GM23248 (cell line): Measurements from ENCODE around the gene GBP3. TPM values are rescaled to one million over a fixed set of nuclear protein-coding genes. Genes with fewer than 3 reads are reported as not detected.
"Not testable (repeated sequence)": the region's sequence is repeated elsewhere in the genome, so short reads cannot be mapped to it uniquely, and the experiment has no call there.

ENCODE experiments used
- DNase-seq: peaks from one replicate; pipeline ENCODE4 v3.0.0-alpha.2; 2015
- H2AFZ ChIP-seq: fragments of 200-600 bp; sonication (generic); 2 replicates; pipeline ENCODE4 v1.6.1; 2016; ENCODE audit warnings: antibody characterized with exemption
- H3F3A ChIP-seq: fragments of 200-600 bp; sonication (generic); 2 replicates; pipeline ENCODE4 v1.6.1; 2016; ENCODE audit warnings: mild to moderate bottlenecking, antibody characterized with exemption, mixed run types; ENCODE audit not compliant: insufficient read depth
- H3K27ac ChIP-seq: fragments of 200-600 bp; sonication (generic); 2 replicates; pipeline ENCODE4 v1.5.1; 2016; ENCODE audit warnings: mild to moderate bottlenecking
- H3K27me3 ChIP-seq: fragments of 200-600 bp; sonication (generic); replicated peaks from 2 replicates; pipeline ENCODE4 v1.6.1; 2016; ENCODE audit warnings: mild to moderate bottlenecking; ENCODE audit not compliant: insufficient read depth
- H3K36me3 ChIP-seq: fragments of 200-600 bp; sonication (generic); 2 replicates; pipeline ENCODE4 v1.6.1; 2016; ENCODE audit warnings: low read depth, mild to moderate bottlenecking
- H3K4me1 ChIP-seq: fragments of 200-600 bp; sonication (generic); 2 replicates; pipeline ENCODE4 v1.6.1; 2016; ENCODE audit warnings: mild to moderate bottlenecking; ENCODE audit not compliant: insufficient read depth
- H3K4me2 ChIP-seq: fragments of 200-600 bp; sonication (generic); one replicate; pipeline ENCODE4 v1.6.1; 2016; ENCODE audit warnings: mild to moderate bottlenecking; ENCODE audit not compliant: unreplicated experiment
- H3K4me3 ChIP-seq: fragments of 200-600 bp; sonication (generic); 2 replicates; pipeline ENCODE4 v1.5.1; 2016; ENCODE audit warnings: mild to moderate bottlenecking
- H3K79me2 ChIP-seq: fragments of 200-600 bp; sonication (generic); 2 replicates; pipeline ENCODE4 v1.6.1; 2016; ENCODE audit warnings: mild to moderate bottlenecking; ENCODE audit not compliant: insufficient read depth
- H3K9ac ChIP-seq: fragments of 200-600 bp; sonication (generic); 2 replicates; pipeline ENCODE4 v1.6.1; 2016; ENCODE audit warnings: mild to moderate bottlenecking
- H3K9me2 ChIP-seq: fragments of 200-600 bp; sonication (generic); 2 replicates; pipeline ENCODE4 v1.6.1; 2016; ENCODE audit warnings: mixed run types, mild to moderate bottlenecking, moderate library complexity; ENCODE audit not compliant: insufficient read depth
- H3K9me3 ChIP-seq: fragments of 200-600 bp; sonication (generic); one replicate; pipeline ENCODE4 v1.6.1; 2017; ENCODE audit warnings: low read depth
- H4K20me1 ChIP-seq: fragments of 200-600 bp; sonication (generic); 2 replicates; pipeline ENCODE4 v1.6.0; 2016; ENCODE audit not compliant: insufficient read depth
- EZH2 ChIP-seq: fragments of 200-600 bp; sonication (generic); IDR thresholded peaks from 2 replicates; pipeline ENCODE4 v1.6.1; 2018; ENCODE audit warnings: antibody characterized with exemption, mild to moderate bottlenecking; ENCODE audit not compliant: insufficient read depth, poor library complexity, severe bottlenecking
- EZH2phosphoT487 ChIP-seq: fragments of 200-600 bp; sonication (generic); IDR thresholded peaks from 2 replicates; pipeline ENCODE4 v1.6.1; 2018; ENCODE audit warnings: antibody characterized with exemption, moderate library complexity, mild to moderate bottlenecking, low read depth; ENCODE audit not compliant: insufficient read depth
- WGBS, 2 experiments: methylation state at CpG; one replicate each; pipeline ENCODE4 v1.1.6; 2015 to 2017; ENCODE audit warnings: low lambda C conversion rate in 2 of 2, low coverage in 1 of 2; ENCODE audit errors: missing lambda C conversion rate in 2 of 2; 5-methylcytosine and 5-hydroxymethylcytosine counted together
- in situ Hi-C: fragments of 300-500 bp; cut with MboI; formaldehyde crosslinking; loops from 2 replicates; pipeline ENCODE4 v1.15.0; 2020
- polyA plus RNA-seq: library from polyadenylated mRNA; unstranded; fragments of >200 nt; fragmentation: Nextera tagmentation; extraction: Ambion mirVana; gene quantifications from 2 replicates; pipeline ENCODE4 v1.2.1, GENCODE V29; 2016
- total RNA-seq: library from RNA; depleted of rRNA; stranded (reverse); fragments of >200 nt; shearing (Covaris generic); gene quantifications from 2 replicates; pipeline ENCODE4 v1.2.3, GENCODE V29; 2014

The GBP3 gene
- total and polyA plus RNA-seq, 2 experiments from 2014 or later = 33.1 to 59.9 TPM

DNA sequence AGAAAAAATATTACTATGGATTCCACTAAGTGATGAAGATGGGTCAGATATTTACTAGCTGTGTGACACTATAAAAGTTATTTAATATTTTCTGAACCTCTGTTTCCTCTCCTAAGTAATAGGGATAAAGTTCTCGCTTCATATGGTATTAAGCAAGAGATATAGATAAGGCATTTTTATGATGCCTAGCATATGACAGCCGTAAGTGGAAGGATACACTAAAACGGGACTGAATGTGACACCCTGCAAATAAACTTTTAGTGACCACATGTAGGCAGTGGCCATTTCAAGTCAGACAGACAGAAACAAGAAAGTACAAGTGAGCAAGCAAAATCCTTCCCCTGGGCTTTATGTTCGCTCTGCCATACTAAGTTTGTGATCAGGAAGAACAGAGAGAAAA is 14.2 kb downstream of the GBP3 start:
- Histone ChIP-seq H3K4me1 (no peaks in the 10 kb centered on the region), H3K36me3 (peaks cover 71% of the 10 kb centered on the region), H3K27ac (no peak overlapping the region), H4K20me1 (no peaks in the 10 kb centered on the region), H3K9me2 (no peaks in the 10 kb centered on the region), H2AFZ (no peak overlapping the region), H3K79me2 (no peaks in the 10 kb centered on the region), H3K9me3 (no peaks in the 10 kb centered on the region), H3K27me3 (no peaks in the 10 kb centered on the region), H3K9ac (no peak overlapping the region), H3K4me3 (no peak overlapping the region), H3K4me2 (no peak overlapping the region), H3F3A (no peaks in the 10 kb centered on the region)
- no peak for DNase-seq
- no peak for TF ChIP-seq EZH2phosphoT487
- in situ Hi-C loops = loop anchor here (10.0 kb wide), 1 partner anchor 436 kb away; no protein-coding TSS in a partner anchor
- WGBS, 2 experiments = 83 to 89% methylated on average over 4 of the region's 4 CpGs

DNA sequence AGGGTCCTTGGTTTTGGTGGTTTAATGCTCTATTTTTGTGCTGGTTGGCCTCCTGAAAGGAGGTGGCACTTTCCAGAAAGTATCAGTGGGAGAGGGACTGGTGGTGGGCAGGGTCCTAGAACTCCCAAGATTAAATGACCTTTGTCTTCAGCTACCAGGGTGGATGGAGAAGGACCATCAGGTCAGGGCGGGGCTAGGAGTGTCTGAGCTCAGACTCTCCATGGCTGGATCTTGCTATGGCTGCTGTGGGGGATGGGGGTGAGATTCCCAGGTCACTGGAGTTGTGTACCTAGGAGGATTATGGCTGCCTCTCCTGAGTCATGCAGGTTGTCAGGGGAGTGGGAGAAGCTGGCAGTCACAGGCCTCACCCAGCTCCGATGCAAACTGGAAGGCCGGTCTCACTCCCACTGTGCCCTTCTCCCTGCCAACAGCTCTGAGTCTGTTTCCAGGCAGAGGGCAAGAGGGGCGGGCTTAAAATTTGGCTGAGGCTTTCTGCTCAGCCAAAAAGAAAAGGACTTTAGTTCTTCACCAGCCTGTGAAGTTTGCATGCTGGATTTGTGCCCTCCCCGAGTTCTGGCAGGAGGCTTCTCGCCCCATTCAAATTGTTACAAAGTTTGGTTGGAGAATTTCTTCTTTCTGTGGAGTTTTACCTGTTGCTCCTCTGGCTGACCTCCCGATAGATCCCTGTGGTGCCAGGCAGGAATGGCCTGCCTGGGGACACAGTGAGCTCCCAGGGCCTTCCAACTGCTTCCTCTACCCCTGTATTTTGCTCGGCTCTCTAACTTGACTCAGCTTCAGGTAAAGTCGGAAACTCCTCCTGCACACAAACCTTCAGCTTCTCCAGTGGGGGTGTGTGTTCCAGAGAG is 17.1 kb downstream of the GBP3 start:
- Histone ChIP-seq H3K79me2 (no peaks in the 10 kb centered on the region), H3K4me2 (no peak overlapping the region), H3K36me3 (peaks cover 46% of the 10 kb centered on the region), H3K27ac (no peak overlapping the region), H3K4me1 (peaks cover 13% of the 10 kb centered on the region), H3F3A (peaks cover 19% of the 10 kb centered on the region), H4K20me1 (no peaks in the 10 kb centered on the region), H3K4me3 (no peak overlapping the region), H3K9me2 (no peaks in the 10 kb centered on the region), H3K9ac (no peak overlapping the region), H2AFZ (no peak overlapping the region), H3K9me3 (no peaks in the 10 kb centered on the region), H3K27me3 (no peaks in the 10 kb centered on the region)
- no peak for DNase-seq
- in situ Hi-C loops = loop anchor here (10.0 kb wide), 1 partner anchor 439 kb away; no protein-coding TSS in a partner anchor
- TF ChIP-seq EZH2 = no peak
- no peak for TF ChIP-seq EZH2phosphoT487
- 97 to 98% methylated on average over 9 of the region's 9 CpGs for WGBS, 2 experiments

DNA sequence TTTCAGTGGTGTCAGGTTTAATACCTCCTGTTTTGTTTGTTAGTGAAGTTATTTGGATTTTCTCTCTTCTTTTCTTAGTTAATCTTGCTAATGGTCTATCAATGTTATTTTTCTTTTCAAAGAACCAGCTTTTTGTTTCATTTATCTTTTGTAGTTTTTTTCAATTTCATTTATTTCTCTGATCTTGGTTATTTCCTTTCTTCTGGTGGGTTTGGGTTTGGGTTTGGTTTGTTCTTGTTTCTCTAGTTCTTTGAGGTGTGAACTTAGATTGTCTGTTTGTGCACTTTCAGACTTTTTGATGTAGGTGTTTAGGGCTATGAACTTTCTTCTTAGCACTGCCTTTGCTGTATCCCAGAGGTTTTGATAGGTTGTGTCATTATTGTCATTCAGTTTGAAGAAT is 20.5 kb downstream of the GBP3 start:
- H4K20me1 ChIP-seq, H3K9ac ChIP-seq, DNase-seq, H3K27me3 ChIP-seq, H3K27ac ChIP-seq, H3K9me2 ChIP-seq, H3K79me2 ChIP-seq, H3K4me3 ChIP-seq, H2AFZ ChIP-seq, H3K4me2 ChIP-seq, H3K9me3 ChIP-seq: not testable (repeated sequence)
- Histone ChIP-seq H3F3A (peaks cover 24% of the 10 kb centered on the region), H3K36me3 (peaks cover 20% of the 10 kb centered on the region), H3K4me1 (peaks cover 13% of the 10 kb centered on the region)
- in situ Hi-C loops = loop anchor here (5.0 to 10.0 kb wide), 2 partner anchors 360 to 443 kb away; partner anchors contain the start of gene GBP6

DNA sequence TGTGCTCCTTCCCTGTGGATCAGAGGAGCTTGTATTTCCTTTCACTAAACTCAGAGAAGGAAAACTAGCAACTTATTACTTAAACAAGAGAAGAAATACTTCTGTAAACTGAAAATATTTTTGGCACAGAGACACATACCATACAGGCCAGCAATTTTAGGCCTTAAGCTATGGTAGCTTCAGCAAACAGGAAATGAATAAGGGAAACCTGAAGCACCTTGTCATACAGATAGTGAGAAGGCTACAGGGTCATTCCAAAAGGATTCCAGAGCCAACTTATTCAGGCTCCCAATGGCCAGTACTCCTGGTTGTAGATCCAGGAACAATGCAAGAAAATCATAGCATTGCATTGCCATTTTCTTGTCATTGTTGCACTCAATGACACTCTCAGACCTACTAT is 21.2 kb downstream of the GBP3 start:
- Histone ChIP-seq H3K9me2 (no peaks in the 10 kb centered on the region), H3F3A (peaks cover 24% of the 10 kb centered on the region), H3K79me2 (no peaks in the 10 kb centered on the region), H3K9ac (no peak overlapping the region), H3K36me3 (peaks cover 13% of the 10 kb centered on the region), H4K20me1 (no peaks in the 10 kb centered on the region), H3K27me3 (no peaks in the 10 kb centered on the region), H3K4me3 (no peak overlapping the region), H3K4me1 (peaks cover 13% of the 10 kb centered on the region), H3K4me2 (peak overlapping the region; percentile 5), H2AFZ (no peak overlapping the region), H3K9me3 (no peaks in the 10 kb centered on the region), H3K27ac (0 out of 2 replicates have a peak overlapping the region, but pooled peaks have one; percentile 3)
- peak; percentile 34 for DNase-seq
- in situ Hi-C loops = loop anchor here (5.0 to 10.0 kb wide), 2 partner anchors 361 to 443 kb away; partner anchors contain the start of gene GBP6
- no peak for TF ChIP-seq EZH2phosphoT487
- TF ChIP-seq EZH2 = no peak

DNA sequence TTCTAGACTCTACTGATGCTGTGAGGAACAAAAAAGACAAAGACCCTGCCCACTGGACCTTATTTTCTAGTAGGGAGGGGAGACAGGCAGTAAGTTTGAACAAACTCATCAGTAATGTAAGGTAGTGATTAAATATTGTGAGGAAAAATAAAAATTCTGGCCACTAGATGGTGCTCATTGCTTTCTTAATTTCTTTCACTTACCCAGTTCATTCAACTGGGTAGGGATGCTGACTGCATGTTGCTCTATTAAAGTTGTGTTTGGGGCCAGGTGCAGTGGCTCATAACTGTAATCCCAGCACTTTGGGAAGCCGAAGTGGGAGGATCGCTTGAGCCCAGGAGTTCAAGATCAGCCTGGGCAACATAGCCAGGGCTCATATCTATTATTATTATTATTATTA is 23.9 kb downstream of the GBP3 start:
- Histone ChIP-seq H3K4me2 (no peak overlapping the region), H3K9ac (no peak overlapping the region), H3F3A (peaks cover 34% of the 10 kb centered on the region), H3K9me3 (no peaks in the 10 kb centered on the region), H3K9me2 (no peaks in the 10 kb centered on the region), H3K79me2 (no peaks in the 10 kb centered on the region), H3K4me3 (no peak overlapping the region), H3K27ac (no peak overlapping the region), H3K4me1 (peaks cover 16% of the 10 kb centered on the region), H3K27me3 (no peaks in the 10 kb centered on the region), H4K20me1 (no peaks in the 10 kb centered on the region), H2AFZ (no peak overlapping the region), H3K36me3 (peaks cover 5% of the 10 kb centered on the region; the same call in 1 of the 2 replicates)
- 0% methylated on average over 2 of the region's 2 CpGs for WGBS, 2 experiments
- no peak for TF ChIP-seq EZH2phosphoT487
- no peak for TF ChIP-seq EZH2
- in situ Hi-C loops = no loop called here
- DNase-seq = peak; percentile 70
